H9 (cell line): ENCODE measurements around the gene OMD. TPM values are rescaled to one million over a fixed set of nuclear protein-coding genes. Genes with fewer than 3 reads are reported as not detected.

Experiments used
- DNase-seq: peaks from one replicate; pipeline ENCODE4 v3.0.0-alpha.2; 2017
- H2AFZ ChIP-seq: one replicate; pipeline ENCODE4 v1.6.1; 2013; ENCODE audit warnings: mild to moderate bottlenecking, low read length, control low read depth, moderate library complexity
- H2AK5ac ChIP-seq: 2 replicates; pipeline ENCODE4 v1.6.1; 2013; ENCODE audit warnings: low read length, control low read depth, mixed read lengths; ENCODE audit not compliant: insufficient read length
- H2BK120ac ChIP-seq: one replicate; pipeline ENCODE4 v1.6.1; 2013; ENCODE audit warnings: low read depth, mild to moderate bottlenecking, low read length, control low read depth, inconsistent platforms; ENCODE audit not compliant: poor library complexity, severe bottlenecking
- H2BK12ac ChIP-seq: 2 replicates; pipeline ENCODE4 v1.6.1; 2013; ENCODE audit warnings: low read length, control low read depth, mixed read lengths, low read depth; ENCODE audit not compliant: insufficient read length
- H2BK15ac ChIP-seq: 2 replicates; pipeline ENCODE4 v1.6.1; 2013; ENCODE audit warnings: low read depth, low read length, control low read depth
- H2BK20ac ChIP-seq: one replicate; pipeline ENCODE4 v1.6.1; 2013; ENCODE audit warnings: low read depth, mild to moderate bottlenecking, low read length, control low read depth, inconsistent platforms; ENCODE audit not compliant: poor library complexity, severe bottlenecking
- H2BK5ac ChIP-seq: 2 replicates; pipeline ENCODE4 v1.6.1; 2013; ENCODE audit warnings: low read length, control low read depth, mixed read lengths; ENCODE audit not compliant: insufficient read length
- H3K14ac ChIP-seq: 2 replicates; pipeline ENCODE4 v1.6.1; 2013; ENCODE audit warnings: low read length, control low read depth; ENCODE audit not compliant: insufficient read depth
- H3K18ac ChIP-seq: 2 replicates; pipeline ENCODE4 v1.6.1; 2013; ENCODE audit warnings: low read depth, mild to moderate bottlenecking, mixed read lengths, low read length, control low read depth; ENCODE audit not compliant: insufficient read length
- H3K23ac ChIP-seq: 2 replicates; pipeline ENCODE4 v1.6.1; 2013; ENCODE audit warnings: low read length, control low read depth, mixed read lengths, low read depth; ENCODE audit not compliant: insufficient read length
- H3K23me2 ChIP-seq: 2 replicates; pipeline ENCODE4 v1.6.1; 2013; ENCODE audit warnings: low read depth, mild to moderate bottlenecking, mixed read lengths, low read length, control low read depth; ENCODE audit not compliant: insufficient read length, poor library complexity, severe bottlenecking
- H3K27ac ChIP-seq: 2 replicates; pipeline ENCODE4 v1.5.1; 2013; ENCODE audit warnings: low read length, control low read depth, mixed read lengths, low read depth; ENCODE audit not compliant: insufficient read length
- H3K27me3 ChIP-seq: 2 replicates; pipeline ENCODE4 v1.6.1; 2013; ENCODE audit warnings: low read length, control low read depth, inconsistent platforms; ENCODE audit not compliant: insufficient read depth
- H3K4ac ChIP-seq: 2 replicates; pipeline ENCODE4 v1.6.1; 2013; ENCODE audit warnings: low read depth, mild to moderate bottlenecking, control low read depth, inconsistent platforms, low read length, moderate library complexity
- H3K4me1 ChIP-seq: 2 replicates; pipeline ENCODE4 v1.6.1; 2013; ENCODE audit warnings: low read length, control low read depth, inconsistent platforms; ENCODE audit not compliant: insufficient read depth
- H3K4me2 ChIP-seq: 2 replicates; pipeline ENCODE4 v1.6.1; 2013; ENCODE audit warnings: low read length, control low read depth, mixed read lengths; ENCODE audit not compliant: insufficient read length, insufficient read depth
- H3K56ac ChIP-seq: 2 replicates; pipeline ENCODE4 v1.6.1; 2013; ENCODE audit warnings: low read depth, mild to moderate bottlenecking, mixed read lengths, low read length, control low read depth; ENCODE audit not compliant: insufficient read length
- H3K79me1 ChIP-seq: 2 replicates; pipeline ENCODE4 v1.6.1; 2013; ENCODE audit warnings: low read depth, mild to moderate bottlenecking, moderate library complexity, low read length, control low read depth, inconsistent platforms; ENCODE audit not compliant: insufficient read depth, poor library complexity, severe bottlenecking
- H3K79me2 ChIP-seq: 2 replicates; pipeline ENCODE4 v1.6.1; 2013; ENCODE audit warnings: low read length, control low read depth, inconsistent platforms; ENCODE audit not compliant: insufficient read depth
- H3K9ac ChIP-seq: 2 replicates; pipeline ENCODE4 v1.6.1; 2013; ENCODE audit warnings: low read length, control low read depth, mixed read lengths; ENCODE audit not compliant: insufficient read length; ENCODE audit errors: extremely low read depth
- H3K9me3 ChIP-seq: one replicate; pipeline ENCODE4 v1.6.1; 2013; ENCODE audit warnings: low read depth, low read length, inconsistent platforms; ENCODE audit not compliant: control insufficient read depth
- H3T11ph ChIP-seq: one replicate; pipeline ENCODE4 v1.6.1; 2013; ENCODE audit warnings: mild to moderate bottlenecking, low read length, control low read depth, inconsistent platforms
- H4K20me1 ChIP-seq: one replicate; pipeline ENCODE4 v1.6.1; 2013; ENCODE audit not compliant: control insufficient read depth, insufficient read length, insufficient read depth
- H4K5ac ChIP-seq: 2 replicates; pipeline ENCODE4 v1.6.1; 2013; ENCODE audit warnings: low read depth, mild to moderate bottlenecking, mixed read lengths, low read length, control low read depth; ENCODE audit not compliant: insufficient read length
- H4K8ac ChIP-seq: replicated peaks from 2 replicates; pipeline ENCODE4 v1.6.1; 2013; ENCODE audit warnings: low read length, control low read depth, mixed read lengths, low read depth; ENCODE audit not compliant: insufficient read length
- H4K91ac ChIP-seq: 2 replicates; pipeline ENCODE4 v1.6.1; 2013; ENCODE audit warnings: low read depth, mild to moderate bottlenecking, moderate library complexity, mixed read lengths, low read length, control low read depth; ENCODE audit not compliant: insufficient read length
- H3K27ac Mint-ChIP-seq, 3 experiments: 2 replicates in 2 of 3; 3 replicates in 1 of 3; pipeline ENCODE4 v1.8.0; 2020 to 2021; ENCODE audit warnings: mixed read lengths in 3 of 3, mild to moderate bottlenecking in 1 of 3, moderate library complexity in 1 of 3
- H3K27me3 Mint-ChIP-seq: 2 replicates; pipeline ENCODE4 v1.8.0; 2021; ENCODE audit warnings: low read depth, mild to moderate bottlenecking, moderate library complexity, mixed read lengths
- H3K36me3 Mint-ChIP-seq, 3 experiments: 2 replicates in 2 of 3; 3 replicates in 1 of 3; pipeline ENCODE4 v1.8.0; 2020 to 2021; ENCODE audit warnings: low read depth in 3 of 3, mixed read lengths in 3 of 3; ENCODE audit not compliant: insufficient read depth in 1 of 3
- H3K4me1 Mint-ChIP-seq, 2 experiments: 2 replicates each; pipeline ENCODE4 v1.8.0; 2020; ENCODE audit warnings: mixed read lengths in 2 of 2
- H3K4me3 Mint-ChIP-seq, 2 experiments: 2 replicates in 1 of 2; 3 replicates in 1 of 2; pipeline ENCODE4 v1.8.0; 2020 to 2021; ENCODE audit warnings: mild to moderate bottlenecking in 2 of 2, mixed read lengths in 2 of 2, moderate library complexity in 1 of 2
- H3K9me3 Mint-ChIP-seq, 2 experiments: 2 replicates in 1 of 2; 3 replicates in 1 of 2; pipeline ENCODE4 v1.8.0; 2020; ENCODE audit warnings: mild to moderate bottlenecking in 2 of 2, mixed read lengths in 2 of 2, moderate library complexity in 1 of 2
- CTCF ChIP-seq: fragments of 200-600 bp; sonication (generic); conservative IDR thresholded peaks from 3 replicates; pipeline ENCODE4 v1.8.0; 2021; ENCODE audit warnings: antibody characterized with exemption, mild to moderate bottlenecking
- WGBS: extraction: QIAGEN DNeasy Blood & Tissue Kit; methylation state at CpG from one replicate; pipeline ENCODE4 v1.1.7; 2013; ENCODE audit warnings: missing lambda C conversion rate, low lambda C conversion rate, mixed read lengths; ENCODE audit not compliant: insufficient read length; ENCODE audit errors: extremely low coverage; 5-methylcytosine and 5-hydroxymethylcytosine counted together
- total RNA-seq: library from RNA; stranded (reverse); gene quantifications from 2 replicates; pipeline ENCODE4 v1.2.1, GENCODE V29; 2021

OMD gene
- total RNA-seq, 1 experiment from 2014 or later = not detected

GRCh38 chr9:92422611-92423338 lies 1.5 kb downstream of the OMD start:
- H3K4me1 Mint-ChIP-seq = peaks cover 2 to 3% of the 10 kb centered on the region in 2 experiments; a peak in 2 of 4 replicates
- no peaks in the 10 kb centered on the region for H4K20me1 ChIP-seq
- no peak overlapping the region for H2BK15ac ChIP-seq
- no peak overlapping the region for H3K9ac ChIP-seq
- H2BK120ac ChIP-seq = no peak overlapping the region
- H3K27me3 Mint-ChIP-seq = no peaks in the 10 kb centered on the region
- H3T11ph ChIP-seq = no peak overlapping the region
- H2BK20ac ChIP-seq = no peak overlapping the region
- H3K79me1 ChIP-seq = no peaks in the 10 kb centered on the region
- H3K79me2 ChIP-seq = no peaks in the 10 kb centered on the region
- H2BK12ac ChIP-seq = no peak overlapping the region
- H3K27me3 ChIP-seq = no peaks in the 10 kb centered on the region
- H3K23me2 ChIP-seq = no peaks in the 10 kb centered on the region
- H3K4me1 ChIP-seq = no peaks in the 10 kb centered on the region
- no peak overlapping the region for H3K14ac ChIP-seq
- no peak overlapping the region for H4K91ac ChIP-seq
- no peak for TF ChIP-seq CTCF
- H3K4ac ChIP-seq = no peak overlapping the region
- H3K36me3 Mint-ChIP-seq = no peaks in the 10 kb centered on the region
- H3K56ac ChIP-seq = no peak overlapping the region
- H3K27ac ChIP-seq = no peak overlapping the region
- no CpG with 5 or more reads among the region's 2 CpGs for WGBS
- H3K9me3 ChIP-seq = no peaks in the 10 kb centered on the region
- no peak overlapping the region for H2AK5ac ChIP-seq
- no peak overlapping the region for H2BK5ac ChIP-seq
- H3K18ac ChIP-seq = no peak overlapping the region
- H3K23ac ChIP-seq = no peak overlapping the region
- H4K8ac ChIP-seq = no peak overlapping the region
- no peak overlapping the region for H2AFZ ChIP-seq
- H4K5ac ChIP-seq = no peak overlapping the region
- no peak overlapping the region for H3K27ac Mint-ChIP-seq
- no peak for DNase-seq
- no peaks in the 10 kb centered on the region for H3K9me3 Mint-ChIP-seq
- no peak overlapping the region for H3K4me2 ChIP-seq
- no peak overlapping the region for H3K4me3 Mint-ChIP-seq
